Astrocyte (in vitro differentiated cells and primary cell): ENCODE results near the gene TMEM132C. TPM values are rescaled to one million over a fixed set of nuclear protein-coding genes. Genes with fewer than 3 reads are reported as not detected.

Experiments used
- DNase-seq: peaks from one replicate; pipeline ENCODE4 v3.0.0-alpha.2; 2010; ENCODE audit warnings: low read depth
- FAIRE-seq: peaks from 2 replicates; lab custom pipeline; 2011; peaks lifted over from hg19 to GRCh38; lab: Jason Lieb, UNC
- H2AFZ ChIP-seq: 2 replicates; pipeline ENCODE4 v1.6.0; 2012; ENCODE audit warnings: low read depth, low read length, inconsistent platforms
- H3K27ac ChIP-seq: 2 replicates; pipeline ENCODE4 v1.5.1; 2011; ENCODE audit warnings: low read depth, low read length, inconsistent platforms
- H3K27me3 ChIP-seq: 2 replicates; pipeline ENCODE4 v1.6.0; 2011; ENCODE audit warnings: low read length, inconsistent platforms; ENCODE audit not compliant: insufficient read depth
- H3K36me3 ChIP-seq: 2 replicates; pipeline ENCODE4 v1.5.1; 2011; ENCODE audit warnings: low read length, inconsistent platforms; ENCODE audit not compliant: insufficient read depth
- H3K4me1 ChIP-seq: 2 replicates; pipeline ENCODE4 v1.5.1; 2011; ENCODE audit warnings: low read length, inconsistent platforms; ENCODE audit not compliant: insufficient read depth
- H3K4me2 ChIP-seq: 2 replicates; pipeline ENCODE4 v1.6.0; 2012; ENCODE audit warnings: low read length, inconsistent platforms
- H3K4me3 ChIP-seq: 2 replicates; pipeline ENCODE4 v1.5.1; 2011; ENCODE audit warnings: low read depth, mild to moderate bottlenecking, low read length, inconsistent platforms; ENCODE audit not compliant: insufficient read depth
- H3K79me2 ChIP-seq: 2 replicates; pipeline ENCODE4 v1.6.0; 2012; ENCODE audit warnings: mild to moderate bottlenecking, low read length, inconsistent platforms; ENCODE audit not compliant: insufficient read depth
- H3K9ac ChIP-seq: 2 replicates; pipeline ENCODE4 v1.6.0; 2012; ENCODE audit warnings: mild to moderate bottlenecking, low read length, inconsistent platforms
- H3K9me3 ChIP-seq: 2 replicates; pipeline ENCODE4 v1.5.1; 2012; ENCODE audit warnings: low read depth, mild to moderate bottlenecking, low read length, inconsistent platforms; ENCODE audit not compliant: insufficient read depth
- H4K20me1 ChIP-seq: 2 replicates; pipeline ENCODE4 v1.6.0; 2012; ENCODE audit warnings: low read length, inconsistent platforms; ENCODE audit not compliant: insufficient read depth
- H3K27ac Mint-ChIP-seq: one replicate; pipeline ENCODE4 v1.8.0; 2021; ENCODE audit warnings: mild to moderate bottlenecking, mixed read lengths; ENCODE audit not compliant: unreplicated experiment
- H3K27me3 Mint-ChIP-seq: one replicate; pipeline ENCODE4 v1.8.0; 2021; ENCODE audit warnings: low read depth, mixed read lengths; ENCODE audit not compliant: unreplicated experiment
- H3K36me3 Mint-ChIP-seq: one replicate; pipeline ENCODE4 v1.8.0; 2021; ENCODE audit warnings: low read depth, mixed read lengths; ENCODE audit not compliant: unreplicated experiment
- H3K4me1 Mint-ChIP-seq: one replicate; pipeline ENCODE4 v1.8.0; 2021; ENCODE audit warnings: low read depth, mixed read lengths; ENCODE audit not compliant: unreplicated experiment
- H3K4me3 Mint-ChIP-seq: one replicate; pipeline ENCODE4 v1.8.0; 2021; ENCODE audit warnings: mild to moderate bottlenecking, moderate library complexity, mixed read lengths; ENCODE audit not compliant: unreplicated experiment
- H3K9me3 Mint-ChIP-seq: one replicate; pipeline ENCODE4 v1.8.0; 2021; ENCODE audit warnings: mild to moderate bottlenecking, mixed read lengths; ENCODE audit not compliant: unreplicated experiment
- EZH2 ChIP-seq: IDR thresholded peaks from 2 replicates; pipeline ENCODE4 v1.6.1; 2012; ENCODE audit warnings: mild to moderate bottlenecking, low read length, inconsistent platforms; ENCODE audit not compliant: insufficient read depth
- total RNA-seq: library from RNA; stranded (reverse); gene quantifications from 2 replicates; pipeline ENCODE4 v1.2.1, GENCODE V29; 2021
- TF ChIP-seq, protein P1 (sequence below): IDR thresholded peaks from 2 replicates; pipeline ENCODE4 v1.5.1; 2011; ENCODE audit warnings: low read depth, mild to moderate bottlenecking, inconsistent platforms, low read length, moderate library complexity; ENCODE audit not compliant: insufficient read depth

Gene TMEM132C
- total RNA-seq, 1 donor from 2014 or later: not detected

- Mint-ChIP-seq H3K9me3 (peaks cover 13% of the 10 kb centered on the region), H3K4me3 (no peak overlapping the region), H3K27ac (no peak overlapping the region), H3K27me3 (no peaks in the 10 kb centered on the region), H3K4me1 (no peaks in the 10 kb centered on the region), H3K36me3 (no peaks in the 10 kb centered on the region)
- H3K27ac ChIP-seq: no peak overlapping the region
- H3K36me3 ChIP-seq: no peaks in the 10 kb centered on the region
- TF ChIP-seq, protein P1, sequence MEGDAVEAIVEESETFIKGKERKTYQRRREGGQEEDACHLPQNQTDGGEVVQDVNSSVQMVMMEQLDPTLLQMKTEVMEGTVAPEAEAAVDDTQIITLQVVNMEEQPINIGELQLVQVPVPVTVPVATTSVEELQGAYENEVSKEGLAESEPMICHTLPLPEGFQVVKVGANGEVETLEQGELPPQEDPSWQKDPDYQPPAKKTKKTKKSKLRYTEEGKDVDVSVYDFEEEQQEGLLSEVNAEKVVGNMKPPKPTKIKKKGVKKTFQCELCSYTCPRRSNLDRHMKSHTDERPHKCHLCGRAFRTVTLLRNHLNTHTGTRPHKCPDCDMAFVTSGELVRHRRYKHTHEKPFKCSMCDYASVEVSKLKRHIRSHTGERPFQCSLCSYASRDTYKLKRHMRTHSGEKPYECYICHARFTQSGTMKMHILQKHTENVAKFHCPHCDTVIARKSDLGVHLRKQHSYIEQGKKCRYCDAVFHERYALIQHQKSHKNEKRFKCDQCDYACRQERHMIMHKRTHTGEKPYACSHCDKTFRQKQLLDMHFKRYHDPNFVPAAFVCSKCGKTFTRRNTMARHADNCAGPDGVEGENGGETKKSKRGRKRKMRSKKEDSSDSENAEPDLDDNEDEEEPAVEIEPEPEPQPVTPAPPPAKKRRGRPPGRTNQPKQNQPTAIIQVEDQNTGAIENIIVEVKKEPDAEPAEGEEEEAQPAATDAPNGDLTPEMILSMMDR: no peak
- TF ChIP-seq EZH2: no peak
- H3K4me3 ChIP-seq: no peak overlapping the region
- H2AFZ ChIP-seq: no peak overlapping the region
- peaks cover 4% of the 10 kb centered on the region for H3K9me3 ChIP-seq
- no peak for FAIRE-seq
- H4K20me1 ChIP-seq: no peaks in the 10 kb centered on the region
- H3K4me2 ChIP-seq: no peak overlapping the region
- DNase-seq: no peak
- H3K9ac ChIP-seq: no peak overlapping the region
- no peaks in the 10 kb centered on the region for H3K27me3 ChIP-seq
- no peaks in the 10 kb centered on the region for H3K4me1 ChIP-seq
- no peaks in the 10 kb centered on the region for H3K79me2 ChIP-seq
These were observed 47.0 kb downstream of the TMEM132C start for GRCh38 chr12:128313931-128314330.

DNA sequence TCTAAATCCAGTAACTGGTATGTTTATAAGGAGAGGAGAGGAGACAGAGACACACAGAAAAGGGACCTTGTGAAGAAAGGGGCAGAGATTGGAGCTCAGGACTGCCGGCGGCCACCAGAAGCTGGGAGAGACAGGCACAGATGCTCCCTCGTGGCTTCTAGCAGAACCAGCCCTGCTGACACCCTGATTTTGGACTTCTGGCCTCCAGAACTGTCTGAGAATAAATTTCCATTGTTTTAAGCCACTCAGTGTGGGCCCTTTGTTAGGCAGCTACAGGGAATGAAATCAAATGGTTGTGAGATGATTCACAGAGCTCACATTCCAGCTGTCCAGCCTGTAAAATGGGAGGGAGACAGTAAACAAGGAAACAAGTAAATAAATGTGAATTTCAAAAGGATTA lies 47.6 kb downstream of the TMEM132C start:
- DNase-seq (no peak), FAIRE-seq (no peak)
- no peaks in the 10 kb centered on the region for H3K36me3 ChIP-seq
- Mint-ChIP-seq H3K27ac (no peak overlapping the region), H3K36me3 (no peaks in the 10 kb centered on the region), H3K9me3 (peaks cover 16% of the 10 kb centered on the region), H3K4me3 (no peak overlapping the region), H3K27me3 (no peaks in the 10 kb centered on the region), H3K4me1 (no peaks in the 10 kb centered on the region)
- peaks cover 4% of the 10 kb centered on the region for H3K9me3 ChIP-seq
- H2AFZ ChIP-seq: no peak overlapping the region
- no peaks in the 10 kb centered on the region for H3K4me1 ChIP-seq
- no peak for TF ChIP-seq EZH2
- TF ChIP-seq, protein P1: no peak
- H3K27me3 ChIP-seq: no peaks in the 10 kb centered on the region
- no peak overlapping the region for H3K4me2 ChIP-seq
- H3K79me2 ChIP-seq: no peaks in the 10 kb centered on the region
- no peak overlapping the region for H3K27ac ChIP-seq
- H3K9ac ChIP-seq: no peak overlapping the region
- H4K20me1 ChIP-seq: no peaks in the 10 kb centered on the region
- no peak overlapping the region for H3K4me3 ChIP-seq

- Mint-ChIP-seq H3K4me3 (no peak overlapping the region), H3K4me1 (no peaks in the 10 kb centered on the region), H3K9me3 (peaks cover 18% of the 10 kb centered on the region), H3K36me3 (no peaks in the 10 kb centered on the region), H3K27me3 (no peaks in the 10 kb centered on the region), H3K27ac (no peak overlapping the region)
- H3K27me3 ChIP-seq: no peaks in the 10 kb centered on the region
- H3K36me3 ChIP-seq: no peaks in the 10 kb centered on the region
- no peak overlapping the region for H2AFZ ChIP-seq
- no peak overlapping the region for H3K4me3 ChIP-seq
- H4K20me1 ChIP-seq: no peaks in the 10 kb centered on the region
- TF ChIP-seq EZH2: no peak
- TF ChIP-seq, protein P1: no peak
- H3K9me3 ChIP-seq: peaks cover 4% of the 10 kb centered on the region
- FAIRE-seq (no peak), DNase-seq (no peak)
- H3K79me2 ChIP-seq: no peaks in the 10 kb centered on the region
- no peak overlapping the region for H3K4me2 ChIP-seq
- no peaks in the 10 kb centered on the region for H3K4me1 ChIP-seq
- H3K9ac ChIP-seq: no peak overlapping the region
- no peak overlapping the region for H3K27ac ChIP-seq
These were observed 49.1 kb downstream of the TMEM132C start for GRCh38 chr12:128316078-128316477.
